RKO (cell line): ENCODE measurements around the gene RBCK1.
"Not testable (repeated sequence)": the region's sequence is repeated elsewhere in the genome, so short reads cannot be mapped to it uniquely, and the experiment has no call there.

Source experiments
- DNase-seq: peaks from one replicate; pipeline ENCODE4 v3.0.0-alpha.2; 2016; ENCODE audit warnings: low spot score

Gene RBCK1

GRCh38 chr20:407953-408842 lies at the start of gene RBCK1:
RBCK1 (plus strand) TSS chr20:408299; CDS start chr20:408758, 459 bp downstream.
- DNase-seq: peak; percentile 90

- no peak for DNase-seq
These were observed 49.1 kb upstream of the RBCK1 start for GRCh38 chr20:358891-359555.

GRCh38 chr20:361561-361960 lies 46.5 kb upstream of the RBCK1 start:
- DNase-seq: no peak

- peak; percentile 73 for DNase-seq
These were observed 45.5 kb upstream of the RBCK1 start for GRCh38 chr20:362271-363254.

GRCh38 chr20:363319-364078 lies 44.6 kb upstream of the RBCK1 start:
- DNase-seq: peak; percentile 53

- DNase-seq: no peak
These were observed 42.9 kb upstream of the RBCK1 start for GRCh38 chr20:364905-365794.

- no peak for DNase-seq
These were observed 41.9 kb upstream of the RBCK1 start for GRCh38 chr20:366041-366718.

GRCh38 chr20:366719-367485 lies 41.2 kb upstream of the RBCK1 start:
- no peak for DNase-seq

- no peak for DNase-seq
These were observed 40.6 kb upstream of the RBCK1 start for GRCh38 chr20:367486-367887.

GRCh38 chr20:368915-369314 lies 39.2 kb upstream of the RBCK1 start:
- DNase-seq: no peak

- DNase-seq: no peak
These were observed 37.9 kb upstream of the RBCK1 start for GRCh38 chr20:370151-370600.

GRCh38 chr20:370977-371754 lies 36.9 kb upstream of the RBCK1 start:
- no peak for DNase-seq

GRCh38 chr20:371755-372542 lies 36.1 kb upstream of the RBCK1 start:
- DNase-seq: peak; percentile 44

GRCh38 chr20:372543-373082 lies 35.5 kb upstream of the RBCK1 start:
- not testable (repeated sequence) for DNase-seq

- peak; percentile 92 for DNase-seq
These were observed 34.8 kb upstream of the RBCK1 start for GRCh38 chr20:373171-373890.

- no peak for DNase-seq
These were observed 32.7 kb upstream of the RBCK1 start for GRCh38 chr20:375265-375889.
